PC-3 (cell line): ENCODE measurements around the gene WBP2NL.

Experiments
- EZH2 ChIP-seq: fragments of 300-600 bp; sonication (generic); IDR thresholded peaks from one replicate; pipeline ENCODE4 v1.6.1; 2017; ENCODE audit warnings: antibody characterized with exemption, mild to moderate bottlenecking, low read length; ENCODE audit not compliant: unreplicated experiment
- TF ChIP-seq, protein P1 (sequence below): fragments of 300-600 bp; sonication (generic); conservative IDR thresholded peaks from 2 replicates; pipeline ENCODE4 v1.5.1; 2017; ENCODE audit warnings: antibody characterized with exemption, low read depth, mild to moderate bottlenecking, low read length

DNA sequence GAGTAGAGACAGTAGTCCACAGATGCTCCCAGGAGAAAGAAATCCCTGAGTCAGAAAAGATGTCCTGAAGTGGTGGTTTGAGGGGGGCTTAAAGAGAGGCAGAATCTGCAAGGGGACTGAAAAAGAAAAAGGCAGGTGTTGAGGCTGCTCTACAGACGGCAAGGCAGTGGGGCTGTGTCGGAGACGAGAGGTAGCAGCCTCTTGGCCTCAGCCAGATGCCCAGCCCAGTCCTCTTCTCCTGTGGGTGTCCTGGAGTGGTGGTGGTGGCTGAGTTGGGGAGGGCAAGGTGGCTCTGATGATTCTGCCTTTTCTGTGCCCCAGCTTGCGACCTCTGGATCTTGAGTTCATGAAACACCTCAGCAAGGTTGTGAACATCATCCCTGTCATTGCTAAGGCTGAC lies 9.3 kb upstream of the WBP2NL start:
- TF ChIP-seq, protein P1, sequence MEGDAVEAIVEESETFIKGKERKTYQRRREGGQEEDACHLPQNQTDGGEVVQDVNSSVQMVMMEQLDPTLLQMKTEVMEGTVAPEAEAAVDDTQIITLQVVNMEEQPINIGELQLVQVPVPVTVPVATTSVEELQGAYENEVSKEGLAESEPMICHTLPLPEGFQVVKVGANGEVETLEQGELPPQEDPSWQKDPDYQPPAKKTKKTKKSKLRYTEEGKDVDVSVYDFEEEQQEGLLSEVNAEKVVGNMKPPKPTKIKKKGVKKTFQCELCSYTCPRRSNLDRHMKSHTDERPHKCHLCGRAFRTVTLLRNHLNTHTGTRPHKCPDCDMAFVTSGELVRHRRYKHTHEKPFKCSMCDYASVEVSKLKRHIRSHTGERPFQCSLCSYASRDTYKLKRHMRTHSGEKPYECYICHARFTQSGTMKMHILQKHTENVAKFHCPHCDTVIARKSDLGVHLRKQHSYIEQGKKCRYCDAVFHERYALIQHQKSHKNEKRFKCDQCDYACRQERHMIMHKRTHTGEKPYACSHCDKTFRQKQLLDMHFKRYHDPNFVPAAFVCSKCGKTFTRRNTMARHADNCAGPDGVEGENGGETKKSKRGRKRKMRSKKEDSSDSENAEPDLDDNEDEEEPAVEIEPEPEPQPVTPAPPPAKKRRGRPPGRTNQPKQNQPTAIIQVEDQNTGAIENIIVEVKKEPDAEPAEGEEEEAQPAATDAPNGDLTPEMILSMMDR: no peak
- no peak for TF ChIP-seq EZH2
